Aorta (tissue), 4 donors: ENCODE measurements around the gene CD2. TPM values are rescaled to one million over a fixed set of nuclear protein-coding genes. Genes with fewer than 3 reads are reported as not detected.

Experiments
- polyA plus RNA-seq, 2 donors: library from polyadenylated mRNA; stranded (reverse); fragments of 200-250 nt; gene quantifications; one replicate each; pipeline ENCODE4 v1.2.3, GENCODE V29; 2013
- total RNA-seq, 2 donors: library from RNA; stranded (reverse); fragmentation: NEBNext Ultra II Directional; extraction: Animal tissue kit (Norgen Biotek cat#: 25700); gene quantifications; one replicate each; pipeline ENCODE4 v1.2.1, GENCODE V29; 2021
- donor health status: healthy with polysubstance abuse.
- donor health status: Bipolar disorder and iron deficiency.
- donor health status: DM: no; HTN: no; CAD: no.
- donor health status: DM: yes; HTN: yes; CAD: no.

Gene CD2
- total and polyA plus RNA-seq, 4 donors: 0.74 to 12.0 (median 4.9) TPM

Other genes starting within 250 kb of the CD2 start
- gene CD58, start 183.4 kb upstream of the CD2 start, total RNA-seq: 10 to 100 TPM; 28.6 to 30.7 TPM
- gene CD58, start 183.4 kb upstream of the CD2 start, polyA plus RNA-seq: 10 to 100 TPM; 32.4 to 45.4 TPM
- 1 to 10 TPM; 1.5 to 5.9 TPM for gene IGSF3, start 86.7 kb upstream of the CD2 start, total RNA-seq
- under 1 TPM; 0.18 to 0.38 TPM for gene IGSF3, start 86.7 kb upstream of the CD2 start, polyA plus RNA-seq
- gene PTGFRN, start 155.5 kb downstream of the CD2 start, total RNA-seq: 10 to 100 TPM; 31.9 to 75.0 TPM
- gene PTGFRN, start 155.5 kb downstream of the CD2 start, polyA plus RNA-seq: 10 to 100 TPM in 1 of 2 donors, 1 to 10 TPM in 1; 3.8 to 13.2 TPM
- gene CD101, start 247.3 kb downstream of the CD2 start, total RNA-seq: 1 to 10 TPM; 1.2 to 2.4 TPM
- 1 to 10 TPM in 1 of 2 donors, not detected in 1; 2.4 TPM for gene CD101, start 247.3 kb downstream of the CD2 start, polyA plus RNA-seq